Stomach (tissue), 4 donors: ENCODE measurements around the gene PDGFD.

Experiments used
- POLR2A ChIP-seq, 4 donors: fragments of 450-650 bp; IDR thresholded peaks; one replicate each; pipeline ENCODE4 v1.6.1; 2016; ENCODE audit warnings: antibody characterized with exemption in 4 of 4, control low read depth in 2 of 4, mild to moderate bottlenecking in 1 of 4, moderate library complexity in 1 of 4
- POLR2AphosphoS5 ChIP-seq, 3 donors: sonication (generic); formaldehyde crosslinking; IDR thresholded peaks; one replicate each; pipeline ENCODE4 v1.6.1; 2016; ENCODE audit warnings: antibody characterized with exemption in 3 of 3
- TF ChIP-seq, protein P1 (sequence below), 7 experiments: fragments of 450-650 bp in 4 of 7; fragments of 200-600 bp in 3 of 7; sonication (generic) in 3 of 7; IDR thresholded peaks; one replicate each; pipeline ENCODE4 v1.5.1; 2016 to 2019; ENCODE audit warnings: antibody characterized with exemption in 7 of 7, control low read depth in 2 of 7, mild to moderate bottlenecking in 1 of 7

DNA sequence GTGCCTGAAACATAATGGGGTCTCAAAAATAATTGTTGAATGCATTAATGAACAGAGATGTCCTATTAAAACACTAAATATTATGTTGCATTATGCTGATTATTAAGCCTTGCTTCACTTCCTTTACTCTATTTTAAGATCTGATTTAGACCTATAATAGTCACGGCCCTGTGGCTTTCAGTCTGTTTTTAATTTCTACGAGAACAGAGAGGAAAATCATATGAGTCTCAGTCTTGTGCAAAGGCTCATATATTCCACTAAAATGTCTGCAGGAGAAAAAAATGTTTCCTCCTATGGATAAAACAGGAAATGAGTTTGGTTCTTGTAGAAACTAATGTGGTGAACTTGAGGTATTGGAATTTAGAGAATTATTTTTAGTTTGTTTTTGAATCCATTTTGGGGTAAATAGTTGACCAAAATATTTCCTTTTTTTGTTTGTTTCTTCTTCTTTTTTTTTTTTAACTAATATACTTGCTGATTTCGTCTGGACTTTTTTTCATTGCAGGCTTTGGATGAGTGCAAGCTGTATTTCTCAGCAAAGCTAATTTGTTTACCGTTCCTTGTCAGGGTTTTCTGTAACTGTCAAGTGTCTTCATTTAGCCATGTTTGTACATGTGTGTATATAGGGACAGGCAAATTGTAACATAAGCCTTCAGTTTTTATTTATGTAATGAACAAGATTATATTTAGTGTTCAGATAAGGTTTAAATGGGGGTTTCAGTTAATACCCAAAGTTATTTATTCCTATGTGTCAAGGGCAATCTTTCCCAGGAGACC is 266.6 kb downstream of the PDGFD start:
- TF ChIP-seq, protein P1, sequence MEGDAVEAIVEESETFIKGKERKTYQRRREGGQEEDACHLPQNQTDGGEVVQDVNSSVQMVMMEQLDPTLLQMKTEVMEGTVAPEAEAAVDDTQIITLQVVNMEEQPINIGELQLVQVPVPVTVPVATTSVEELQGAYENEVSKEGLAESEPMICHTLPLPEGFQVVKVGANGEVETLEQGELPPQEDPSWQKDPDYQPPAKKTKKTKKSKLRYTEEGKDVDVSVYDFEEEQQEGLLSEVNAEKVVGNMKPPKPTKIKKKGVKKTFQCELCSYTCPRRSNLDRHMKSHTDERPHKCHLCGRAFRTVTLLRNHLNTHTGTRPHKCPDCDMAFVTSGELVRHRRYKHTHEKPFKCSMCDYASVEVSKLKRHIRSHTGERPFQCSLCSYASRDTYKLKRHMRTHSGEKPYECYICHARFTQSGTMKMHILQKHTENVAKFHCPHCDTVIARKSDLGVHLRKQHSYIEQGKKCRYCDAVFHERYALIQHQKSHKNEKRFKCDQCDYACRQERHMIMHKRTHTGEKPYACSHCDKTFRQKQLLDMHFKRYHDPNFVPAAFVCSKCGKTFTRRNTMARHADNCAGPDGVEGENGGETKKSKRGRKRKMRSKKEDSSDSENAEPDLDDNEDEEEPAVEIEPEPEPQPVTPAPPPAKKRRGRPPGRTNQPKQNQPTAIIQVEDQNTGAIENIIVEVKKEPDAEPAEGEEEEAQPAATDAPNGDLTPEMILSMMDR (IDR thresholded peaks at IDR 0.05), result no peak
- TF ChIP-seq POLR2A (IDR thresholded peaks at IDR 0.05) (no peak), POLR2AphosphoS5 (IDR thresholded peaks at IDR 0.05) (no peak)
